ENCODE results near the gene CD72.
"Not testable (repeated sequence)": the region's sequence is repeated elsewhere in the genome, so short reads cannot be mapped to it uniquely, and the experiment has no call there.

The CD72 gene

DNA sequence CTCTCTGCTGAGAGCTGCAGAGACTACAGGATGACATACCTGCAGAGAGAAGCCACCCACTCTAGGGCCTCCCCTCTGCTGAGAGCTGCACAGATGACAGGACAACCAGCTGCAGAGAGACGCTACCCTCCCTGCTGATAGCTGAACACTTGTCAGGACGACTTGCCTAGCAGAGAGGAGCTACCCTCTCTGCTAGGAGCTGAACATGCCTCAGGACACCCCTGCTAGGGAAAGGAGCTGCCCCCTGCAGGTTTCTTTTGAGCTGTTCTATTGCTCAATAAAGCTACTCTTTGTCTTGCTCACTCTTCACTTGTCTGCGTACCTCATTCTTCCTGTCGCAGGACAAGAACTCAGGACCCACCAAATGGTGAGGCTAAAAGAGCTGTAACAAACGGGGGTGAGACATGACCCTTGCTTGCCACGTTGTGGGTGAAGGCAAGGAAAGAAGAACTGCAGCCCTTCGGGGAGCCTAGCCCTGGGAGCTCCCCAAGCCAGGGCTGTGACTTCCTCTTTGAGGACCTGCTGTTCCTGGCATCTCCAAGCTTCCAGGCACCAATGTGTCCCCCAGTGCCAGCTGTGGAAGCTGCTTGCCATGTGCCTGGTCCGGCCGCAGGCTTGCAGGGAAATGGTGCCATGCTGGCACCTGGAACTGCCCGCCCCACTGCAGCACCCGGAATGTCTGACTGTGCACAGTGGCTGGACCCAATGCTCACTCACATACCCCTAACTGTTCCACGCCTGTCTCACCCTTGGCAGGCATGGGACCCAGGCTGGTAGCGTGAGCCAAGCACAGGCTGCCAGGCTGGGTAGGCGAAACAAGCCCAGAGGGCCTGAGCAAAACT lies 18.2 kb downstream of the CD72 start:
- no peaks in the 10 kb centered on the region for H3K27me3 ChIP-seq (ENCODE audit: control insufficient read depth, insufficient read depth, low read length)
- H3K9ac ChIP-seq (ENCODE audit: low read depth, low read length) = no peak overlapping the region
- no peaks in the 10 kb centered on the region for H3K9me3 ChIP-seq (replicated peaks; ENCODE audit: low read length)
- H3K4me3 ChIP-seq (ENCODE audit: low read length) = no peak overlapping the region
- peaks cover 19% of the 10 kb centered on the region for H3K4me1 ChIP-seq (ENCODE audit: control insufficient read depth, insufficient read depth, low read length)
- H3K36me3 ChIP-seq (ENCODE audit: insufficient read depth, low read length) = no peaks in the 10 kb centered on the region
- no peak overlapping the region for H3K4me2 ChIP-seq (ENCODE audit: low read length)

DNA sequence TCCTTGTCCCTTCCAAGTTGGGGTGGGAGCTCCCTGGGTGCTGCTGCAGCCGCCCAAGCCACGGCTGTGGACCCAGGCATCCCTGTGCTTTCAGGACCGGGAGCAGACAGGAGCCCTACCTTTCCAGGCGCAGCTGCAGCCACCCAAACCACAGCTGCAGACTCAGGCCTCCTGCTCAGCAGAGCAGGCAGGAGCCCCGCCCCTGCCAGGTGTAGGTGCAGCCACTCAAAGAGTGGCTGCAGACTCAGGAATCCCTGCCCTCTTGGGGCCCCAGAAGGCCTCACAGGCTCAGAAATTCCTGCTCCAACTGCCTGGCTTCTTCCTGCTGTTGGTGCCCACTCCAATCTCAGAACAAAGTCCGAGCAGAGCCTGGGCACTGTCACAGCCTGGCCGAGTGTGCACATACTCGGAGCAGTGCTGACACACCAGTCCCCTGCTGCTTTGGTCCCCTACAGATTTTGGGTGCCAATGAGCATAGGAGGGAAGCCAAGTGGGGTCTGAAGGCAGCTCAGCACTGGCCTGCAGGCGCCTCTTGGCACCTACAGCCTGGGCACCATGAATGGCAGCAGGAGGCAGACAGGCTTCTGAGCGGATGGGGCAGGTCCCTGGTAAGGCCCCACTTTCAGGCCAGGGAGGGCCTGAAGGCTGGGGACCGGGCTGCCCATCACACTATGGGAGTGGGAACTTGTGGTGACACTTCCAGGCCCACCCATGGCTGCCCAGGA lies 19.2 kb downstream of the CD72 start:
- Histone ChIP-seq H3K27me3 (ENCODE audit: control insufficient read depth, insufficient read depth, low read length) (no peaks in the 10 kb centered on the region), H3K9me3 (replicated peaks; ENCODE audit: low read length) (no peaks in the 10 kb centered on the region), H3K9ac (ENCODE audit: low read depth, low read length) (no peak overlapping the region), H3K36me3 (ENCODE audit: insufficient read depth, low read length) (no peaks in the 10 kb centered on the region), H3K4me1 (ENCODE audit: control insufficient read depth, insufficient read depth, low read length) (peaks cover 12% of the 10 kb centered on the region), H3K4me3 (ENCODE audit: low read length) (no peak overlapping the region), H3K4me2 (ENCODE audit: low read length) (no peak overlapping the region)

DNA sequence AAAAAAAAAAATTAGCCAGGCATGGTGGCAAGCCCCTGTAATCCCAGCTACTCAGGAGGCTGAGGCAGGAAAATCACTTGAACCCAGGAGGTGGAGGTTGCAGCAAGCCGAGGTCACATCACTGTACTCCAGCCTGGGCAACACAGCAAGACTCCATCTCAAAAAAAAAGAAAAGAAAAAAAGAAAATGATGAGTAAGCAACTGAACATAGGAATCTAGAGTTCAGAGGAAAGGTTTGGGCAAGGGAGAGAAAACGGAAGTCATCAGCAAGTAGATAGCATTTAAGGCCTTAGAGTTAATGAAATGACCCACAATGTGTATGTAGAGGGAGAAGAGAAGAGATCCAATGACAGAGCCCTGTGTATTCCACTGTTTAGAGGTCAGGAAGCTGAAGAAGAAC lies 21.3 kb downstream of the CD72 start:
- not testable (repeated sequence) for H3K36me3 ChIP-seq (ENCODE audit: insufficient read depth, low read length); H3K27me3 ChIP-seq (ENCODE audit: control insufficient read depth, insufficient read depth, low read length); H3K4me1 ChIP-seq (ENCODE audit: control insufficient read depth, insufficient read depth, low read length); H3K4me3 ChIP-seq (ENCODE audit: low read length); H3K9ac ChIP-seq (ENCODE audit: low read depth, low read length); H3K4me2 ChIP-seq (ENCODE audit: low read length); H3K9me3 ChIP-seq (replicated peaks; ENCODE audit: low read length)

DNA sequence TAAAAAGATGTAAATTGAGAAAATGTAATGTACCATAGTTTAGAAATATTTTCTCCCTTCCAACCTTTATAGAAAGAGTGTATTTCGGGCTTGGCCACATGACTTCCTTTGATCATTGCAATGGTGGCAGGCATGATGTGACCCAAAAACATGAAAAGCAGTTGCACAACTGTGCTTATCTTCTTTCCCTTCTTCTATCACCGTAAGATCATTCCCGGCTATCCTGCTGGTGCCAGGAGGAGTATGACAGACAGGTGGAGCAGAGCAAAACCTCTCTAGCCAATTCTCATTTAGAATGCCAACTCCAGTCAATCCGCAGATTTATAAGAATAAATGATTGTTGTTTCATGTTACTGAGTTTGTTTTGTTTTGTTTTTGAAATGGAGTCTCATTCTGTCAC lies 23.7 kb downstream of the CD72 start:
- Histone ChIP-seq H3K4me1 (ENCODE audit: control insufficient read depth, insufficient read depth, low read length) (no peaks in the 10 kb centered on the region), H3K4me2 (ENCODE audit: low read length) (no peak overlapping the region), H3K9ac (ENCODE audit: low read depth, low read length) (no peak overlapping the region), H3K9me3 (replicated peaks; ENCODE audit: low read length) (no peaks in the 10 kb centered on the region), H3K36me3 (ENCODE audit: insufficient read depth, low read length) (no peaks in the 10 kb centered on the region), H3K4me3 (ENCODE audit: low read length) (no peak overlapping the region), H3K27me3 (ENCODE audit: control insufficient read depth, insufficient read depth, low read length) (no peaks in the 10 kb centered on the region)

DNA sequence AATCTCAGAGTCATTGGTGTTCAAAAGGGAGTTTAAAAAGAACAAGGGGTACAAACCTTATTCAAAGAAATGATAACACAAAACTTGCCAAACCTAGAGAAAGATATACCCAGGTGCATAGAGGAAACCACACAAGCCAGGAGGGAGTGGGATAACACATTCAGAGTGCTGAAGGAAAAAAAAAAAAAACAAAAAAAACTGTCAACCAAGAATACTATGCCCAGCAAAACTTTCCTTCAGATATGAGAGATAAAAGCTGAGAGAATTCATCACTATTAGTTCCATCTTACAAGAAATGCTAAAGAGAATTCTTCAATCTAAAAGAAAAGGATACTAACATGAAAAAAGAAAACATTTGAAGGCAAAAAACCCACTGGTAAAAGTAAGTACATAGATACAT lies 24.6 kb downstream of the CD72 start:
- no peaks in the 10 kb centered on the region for H3K4me1 ChIP-seq (ENCODE audit: control insufficient read depth, insufficient read depth, low read length)

DNA sequence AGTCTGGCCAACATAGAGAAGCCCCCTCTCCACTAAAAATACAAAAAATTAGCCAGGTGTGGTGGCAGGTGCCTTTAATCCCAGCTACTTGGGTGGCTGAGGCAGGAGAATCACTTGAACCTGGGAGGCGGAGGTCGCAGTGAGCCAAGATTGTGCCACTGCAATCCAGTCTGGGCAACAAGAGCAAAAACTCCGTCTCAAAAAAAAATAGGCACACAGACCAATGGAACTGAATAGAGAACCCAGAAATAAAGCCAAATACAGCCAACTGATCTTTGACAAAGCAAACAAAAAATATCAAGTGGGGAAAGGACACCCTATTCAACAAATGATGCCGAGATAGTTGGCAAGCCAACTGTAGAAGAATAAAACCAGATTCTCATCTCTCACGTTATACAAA lies 29.7 kb downstream of the CD72 start:
- H3K36me3 ChIP-seq (ENCODE audit: insufficient read depth, low read length); H3K9me3 ChIP-seq (replicated peaks; ENCODE audit: low read length); H3K27me3 ChIP-seq (ENCODE audit: control insufficient read depth, insufficient read depth, low read length); H3K4me2 ChIP-seq (ENCODE audit: low read length); H3K4me3 ChIP-seq (ENCODE audit: low read length); H3K4me1 ChIP-seq (ENCODE audit: control insufficient read depth, insufficient read depth, low read length); H3K9ac ChIP-seq (ENCODE audit: low read depth, low read length): not testable (repeated sequence)

More for the DNA sequence above, 24.6 kb downstream of the CD72 start:
- H3K9ac ChIP-seq (ENCODE audit: low read depth, low read length) = no peak overlapping the region
- H3K4me2 ChIP-seq (ENCODE audit: low read length) = no peak overlapping the region
- H3K9me3 ChIP-seq (replicated peaks; ENCODE audit: low read length) = no peaks in the 10 kb centered on the region
- H3K36me3 ChIP-seq (ENCODE audit: insufficient read depth, low read length) = no peaks in the 10 kb centered on the region
- H3K4me3 ChIP-seq (ENCODE audit: low read length) = no peak overlapping the region
- no peaks in the 10 kb centered on the region for H3K27me3 ChIP-seq (ENCODE audit: control insufficient read depth, insufficient read depth, low read length)

DNA sequence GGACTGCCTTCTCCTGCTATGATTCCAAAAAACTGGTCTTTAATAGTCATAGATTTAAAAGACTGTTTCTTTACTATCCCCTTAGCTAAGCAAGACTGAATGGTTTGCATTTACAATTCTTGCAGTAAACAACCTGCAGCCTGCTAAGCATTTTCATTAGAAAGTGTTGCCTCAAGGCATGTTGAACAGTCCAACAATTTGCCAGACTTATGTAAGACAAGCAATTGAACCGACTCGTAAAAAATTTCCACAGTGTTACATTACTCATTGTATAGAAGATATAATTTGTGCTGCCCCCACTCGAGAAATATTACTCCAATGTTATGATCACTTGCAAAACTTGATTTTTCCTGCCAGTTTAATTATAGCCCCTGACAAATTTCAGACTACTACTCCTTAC lies 33.5 kb downstream of the CD72 start:
- H3K4me1 ChIP-seq (ENCODE audit: control insufficient read depth, insufficient read depth, low read length); H3K4me2 ChIP-seq (ENCODE audit: low read length); H3K9ac ChIP-seq (ENCODE audit: low read depth, low read length); H3K27me3 ChIP-seq (ENCODE audit: control insufficient read depth, insufficient read depth, low read length); H3K36me3 ChIP-seq (ENCODE audit: insufficient read depth, low read length); H3K4me3 ChIP-seq (ENCODE audit: low read length); H3K9me3 ChIP-seq (replicated peaks; ENCODE audit: low read length): not testable (repeated sequence)

DNA sequence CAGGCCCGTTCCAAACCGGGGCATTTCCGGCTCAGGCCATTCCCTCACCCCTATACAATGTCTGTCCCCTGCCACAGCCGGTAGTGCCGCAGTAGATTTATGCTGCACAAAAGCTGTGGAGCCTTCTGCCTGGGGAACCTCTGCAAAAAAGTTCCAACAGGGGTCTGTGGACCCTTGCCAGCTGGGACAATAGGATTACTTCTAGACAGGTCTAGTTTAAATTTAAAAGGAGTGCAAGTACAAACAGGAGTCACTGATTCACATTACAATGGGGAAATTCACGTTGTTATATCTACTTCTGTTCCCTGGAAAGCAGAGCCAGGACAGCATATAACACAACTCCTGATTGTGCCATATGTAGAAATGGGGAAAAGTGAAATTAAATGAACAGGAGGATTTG lies 34.7 kb downstream of the CD72 start:
- not testable (repeated sequence) for H3K4me3 ChIP-seq (ENCODE audit: low read length); H3K9ac ChIP-seq (ENCODE audit: low read depth, low read length); H3K4me2 ChIP-seq (ENCODE audit: low read length); H3K4me1 ChIP-seq (ENCODE audit: control insufficient read depth, insufficient read depth, low read length); H3K27me3 ChIP-seq (ENCODE audit: control insufficient read depth, insufficient read depth, low read length); H3K36me3 ChIP-seq (ENCODE audit: insufficient read depth, low read length); H3K9me3 ChIP-seq (replicated peaks; ENCODE audit: low read length)

DNA sequence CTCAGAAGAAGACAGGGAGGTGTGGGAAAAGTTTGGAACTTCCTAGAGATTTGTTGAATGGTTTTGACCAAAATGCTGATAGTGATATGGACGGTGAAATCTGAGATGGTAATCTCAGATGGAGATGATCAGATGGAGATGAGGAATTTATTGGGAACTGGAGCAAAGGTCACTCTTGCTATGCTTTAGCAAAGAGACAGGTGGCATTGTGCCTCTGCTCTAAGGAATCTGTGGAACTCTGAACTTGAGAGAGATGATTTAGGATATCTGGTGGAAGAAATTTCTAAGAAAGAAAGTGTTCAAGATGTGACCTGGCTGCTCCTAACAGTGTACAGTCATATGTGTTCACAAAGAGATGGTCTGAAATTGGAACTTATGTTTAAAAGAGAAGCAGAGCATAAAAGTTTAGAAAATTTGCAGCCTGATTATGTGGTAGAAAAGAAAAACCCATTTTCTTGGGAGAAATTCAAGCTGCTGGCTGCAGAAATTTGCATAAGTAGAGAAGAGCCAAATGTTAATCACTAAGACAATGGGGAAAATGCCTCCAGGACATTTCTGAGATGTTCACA lies 38.5 kb downstream of the CD72 start:
- H3K4me1 ChIP-seq (ENCODE audit: control insufficient read depth, insufficient read depth, low read length); H3K4me3 ChIP-seq (ENCODE audit: low read length): not testable (repeated sequence)

DNA sequence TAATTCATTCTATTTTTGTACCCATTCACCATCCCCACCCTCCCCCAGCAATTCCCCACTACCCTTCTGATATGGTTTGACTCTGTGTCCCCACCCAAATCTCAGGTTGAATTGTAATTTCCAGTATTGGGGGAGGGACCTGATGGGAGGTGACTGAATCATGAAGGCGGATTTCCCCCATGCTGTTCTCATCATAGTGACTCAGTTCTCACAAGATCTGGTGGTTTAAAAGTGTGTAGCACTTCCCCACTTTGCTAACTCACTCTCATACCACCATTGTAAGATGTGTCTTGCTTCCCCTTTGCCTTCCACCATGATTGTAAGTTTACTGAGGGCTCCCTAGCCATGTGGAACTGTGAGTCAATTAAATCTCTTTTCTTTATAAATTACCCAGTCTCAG lies 39.1 kb downstream of the CD72 start:
- Histone ChIP-seq H3K4me2 (ENCODE audit: low read length) (no peak overlapping the region), H3K9ac (ENCODE audit: low read depth, low read length) (no peak overlapping the region), H3K36me3 (ENCODE audit: insufficient read depth, low read length) (no peaks in the 10 kb centered on the region), H3K27me3 (ENCODE audit: control insufficient read depth, insufficient read depth, low read length) (no peaks in the 10 kb centered on the region), H3K4me3 (ENCODE audit: low read length) (no peak overlapping the region), H3K9me3 (replicated peaks; ENCODE audit: low read length) (peaks cover 3% of the 10 kb centered on the region), H3K4me1 (ENCODE audit: control insufficient read depth, insufficient read depth, low read length) (no peaks in the 10 kb centered on the region)

More for the DNA sequence above, 38.5 kb downstream of the CD72 start:
- H3K9me3 ChIP-seq (replicated peaks; ENCODE audit: low read length); H3K27me3 ChIP-seq (ENCODE audit: control insufficient read depth, insufficient read depth, low read length); H3K36me3 ChIP-seq (ENCODE audit: insufficient read depth, low read length); H3K4me2 ChIP-seq (ENCODE audit: low read length); H3K9ac ChIP-seq (ENCODE audit: low read depth, low read length): not testable (repeated sequence)

DNA sequence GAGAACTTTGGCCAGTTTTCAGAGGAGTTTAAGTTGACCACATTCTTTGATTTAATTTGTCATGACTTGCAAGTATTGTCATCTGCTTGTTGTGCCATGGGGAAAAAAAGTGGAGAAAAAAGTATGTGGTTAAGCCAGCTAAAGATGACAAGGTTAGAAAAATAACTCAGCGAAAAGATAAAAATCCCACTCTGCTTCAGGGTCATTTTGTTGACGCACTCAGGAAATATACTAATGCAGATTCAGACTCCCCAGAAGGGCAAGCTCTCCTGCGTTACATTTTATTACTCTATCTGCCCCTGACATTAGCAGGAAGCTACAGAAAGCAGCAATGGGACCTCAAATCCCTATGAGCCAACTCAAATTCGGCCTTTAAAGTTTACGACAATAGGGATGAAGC lies 40.7 kb downstream of the CD72 start:
- Histone ChIP-seq H3K4me1 (ENCODE audit: control insufficient read depth, insufficient read depth, low read length) (no peaks in the 10 kb centered on the region), H3K36me3 (ENCODE audit: insufficient read depth, low read length) (no peaks in the 10 kb centered on the region), H3K9me3 (replicated peaks; ENCODE audit: low read length) (peaks cover 3% of the 10 kb centered on the region), H3K9ac (ENCODE audit: low read depth, low read length) (no peak overlapping the region), H3K4me3 (ENCODE audit: low read length) (no peak overlapping the region), H3K27me3 (ENCODE audit: control insufficient read depth, insufficient read depth, low read length) (no peaks in the 10 kb centered on the region), H3K4me2 (ENCODE audit: low read length) (no peak overlapping the region)

DNA sequence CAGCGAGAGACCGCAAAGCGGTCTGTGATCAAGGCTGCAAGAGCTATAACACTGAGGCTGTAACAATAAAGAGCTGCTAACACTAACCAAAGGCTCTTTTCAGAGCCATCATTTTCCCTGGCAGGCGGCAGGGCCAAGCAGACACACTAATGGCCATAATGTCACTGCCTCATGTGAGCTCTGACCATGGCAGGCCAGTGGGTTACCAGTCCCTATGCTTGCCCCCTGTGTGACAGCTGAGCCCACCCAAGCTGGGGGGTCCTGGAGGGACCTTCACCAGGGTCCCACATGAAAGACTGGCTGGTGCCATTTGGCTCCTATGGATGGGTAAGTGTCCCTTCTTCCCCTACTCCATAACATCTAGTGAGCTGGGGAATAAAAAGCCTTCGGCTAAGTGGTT lies 42.7 kb downstream of the CD72 start:
- Histone ChIP-seq H3K4me3 (ENCODE audit: low read length) (no peak overlapping the region), H3K4me2 (ENCODE audit: low read length) (no peak overlapping the region), H3K4me1 (ENCODE audit: control insufficient read depth, insufficient read depth, low read length) (no peaks in the 10 kb centered on the region), H3K9ac (ENCODE audit: low read depth, low read length) (no peak overlapping the region), H3K27me3 (ENCODE audit: control insufficient read depth, insufficient read depth, low read length) (no peaks in the 10 kb centered on the region), H3K36me3 (ENCODE audit: insufficient read depth, low read length) (no peaks in the 10 kb centered on the region), H3K9me3 (replicated peaks; ENCODE audit: low read length) (peaks cover 3% of the 10 kb centered on the region)

Measured in skeletal muscle satellite cell (primary cell).